Hepatocyte (in vitro differentiated cells): ENCODE results near the gene LCN9. TPM values are rescaled to one million over a fixed set of nuclear protein-coding genes. Genes with fewer than 3 reads are reported as not detected.

Experiments
- DNase-seq: peaks from one replicate; pipeline ENCODE4 v3.0.0-alpha.2; 2016; ENCODE audit warnings: low spot score
- H2AFZ ChIP-seq: fragments of 200-600 bp; sonication (generic); 2 replicates; pipeline ENCODE4 v1.6.0; 2016; ENCODE audit warnings: antibody characterized with exemption, mild to moderate bottlenecking
- H3K27ac ChIP-seq: fragments of 200-600 bp; sonication (generic); 2 replicates; pipeline ENCODE4 v1.5.1; 2016; ENCODE audit warnings: mild to moderate bottlenecking
- H3K27me3 ChIP-seq: fragments of 200-600 bp; sonication (generic); 2 replicates; pipeline ENCODE4 v1.6.1; 2016
- H3K36me3 ChIP-seq: fragments of 200-600 bp; sonication (generic); replicated peaks from 2 replicates; pipeline ENCODE4 v1.5.1; 2016; ENCODE audit warnings: low read depth; ENCODE audit not compliant: insufficient read depth
- H3K4me1 ChIP-seq: fragments of 200-600 bp; sonication (generic); 2 replicates; pipeline ENCODE4 v1.5.1; 2016; ENCODE audit warnings: mild to moderate bottlenecking, moderate library complexity; ENCODE audit not compliant: insufficient read depth
- H3K4me2 ChIP-seq: fragments of 200-600 bp; sonication (generic); 2 replicates; pipeline ENCODE4 v1.6.0; 2016
- H3K4me3 ChIP-seq: fragments of 200-600 bp; sonication (generic); 2 replicates; pipeline ENCODE4 v1.5.1; 2016; ENCODE audit warnings: mild to moderate bottlenecking
- H3K79me2 ChIP-seq: fragments of 200-600 bp; sonication (generic); 2 replicates; pipeline ENCODE4 v1.6.0; 2017; ENCODE audit warnings: mild to moderate bottlenecking
- H3K9me2 ChIP-seq: fragments of 200-600 bp; sonication (generic); replicated peaks from 2 replicates; pipeline ENCODE4 v1.6.0; 2017; ENCODE audit warnings: mild to moderate bottlenecking; ENCODE audit not compliant: insufficient read depth
- H3K9me3 ChIP-seq: fragments of 200-600 bp; sonication (generic); 2 replicates; pipeline ENCODE4 v1.5.1; 2016; ENCODE audit warnings: low read depth, mild to moderate bottlenecking
- H4K20me1 ChIP-seq: fragments of 200-600 bp; sonication (generic); 2 replicates; pipeline ENCODE4 v1.6.0; 2016; ENCODE audit warnings: mild to moderate bottlenecking; ENCODE audit not compliant: insufficient read depth, poor library complexity, severe bottlenecking
- EZH2 ChIP-seq: fragments of 200-600 bp; sonication (generic); IDR thresholded peaks from 2 replicates; pipeline ENCODE4 v1.6.1; 2016; ENCODE audit warnings: antibody characterized with exemption, mild to moderate bottlenecking, borderline replicate concordance
- EZH2phosphoT487 ChIP-seq: fragments of 200-600 bp; sonication (generic); IDR thresholded peaks from one replicate; pipeline ENCODE4 v1.6.1; 2018; ENCODE audit warnings: antibody characterized with exemption, mild to moderate bottlenecking, low read depth, moderate library complexity; ENCODE audit not compliant: unreplicated experiment, severe bottlenecking
- WGBS: methylation state at CpG from one replicate; pipeline ENCODE4 v1.1.6; 2016; ENCODE audit warnings: low lambda C conversion rate; ENCODE audit errors: missing lambda C conversion rate; 5-methylcytosine and 5-hydroxymethylcytosine counted together
- polyA plus RNA-seq: library from polyadenylated mRNA; unstranded; fragments of >200 nt; fragmentation: Nextera tagmentation; extraction: Ambion mirVana; gene quantifications from 2 replicates; pipeline ENCODE4 v1.2.1, GENCODE V29; 2016
- total RNA-seq: library from RNA; depleted of rRNA; stranded (reverse); fragments of >200 nt; gene quantifications from 2 replicates; pipeline ENCODE4 v1.2.3, GENCODE V29; 2014
- TF ChIP-seq, protein P1 (sequence below): fragments of 200-600 bp; sonication (generic); IDR thresholded peaks from 2 replicates; pipeline ENCODE4 v1.5.1; 2016; ENCODE audit warnings: antibody characterized with exemption, mild to moderate bottlenecking; ENCODE audit not compliant: poor library complexity

The LCN9 gene
- total and polyA plus RNA-seq, 2 experiments from 2014 or later: 2.6 to 13.4 TPM

DNA sequence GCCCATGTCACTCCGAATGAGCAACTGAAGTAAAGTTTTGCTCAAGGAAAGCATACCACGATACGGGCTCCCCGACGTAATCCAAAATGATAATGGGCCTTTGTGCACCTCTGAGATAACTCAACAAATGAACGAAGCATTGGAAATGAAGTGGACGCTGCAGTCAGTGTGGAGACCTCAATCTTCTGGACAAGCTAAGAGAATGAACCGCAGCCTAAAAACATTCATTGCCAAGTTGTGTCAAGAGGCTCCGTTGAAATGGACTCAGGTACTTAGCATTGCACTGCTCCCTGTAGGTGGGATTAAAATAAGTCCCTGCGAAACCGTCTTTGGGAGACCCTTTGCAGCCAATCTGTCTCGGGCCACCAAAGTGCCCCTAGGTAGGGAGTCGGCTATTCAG lies 3.9 kb upstream of the LCN9 start:
- H3K4me3 ChIP-seq: no peak overlapping the region
- H2AFZ ChIP-seq: no peak overlapping the region
- H3K79me2 ChIP-seq: no peaks in the 10 kb centered on the region
- H3K27ac ChIP-seq: no peak overlapping the region
- no peaks in the 10 kb centered on the region for H4K20me1 ChIP-seq
- no peaks in the 10 kb centered on the region for H3K27me3 ChIP-seq
- no peak overlapping the region for H3K4me2 ChIP-seq
- WGBS: 91% methylated on average over 13 of the region's 13 CpGs
- TF ChIP-seq EZH2phosphoT487 (no peak), EZH2 (no peak)
- TF ChIP-seq, protein P1, sequence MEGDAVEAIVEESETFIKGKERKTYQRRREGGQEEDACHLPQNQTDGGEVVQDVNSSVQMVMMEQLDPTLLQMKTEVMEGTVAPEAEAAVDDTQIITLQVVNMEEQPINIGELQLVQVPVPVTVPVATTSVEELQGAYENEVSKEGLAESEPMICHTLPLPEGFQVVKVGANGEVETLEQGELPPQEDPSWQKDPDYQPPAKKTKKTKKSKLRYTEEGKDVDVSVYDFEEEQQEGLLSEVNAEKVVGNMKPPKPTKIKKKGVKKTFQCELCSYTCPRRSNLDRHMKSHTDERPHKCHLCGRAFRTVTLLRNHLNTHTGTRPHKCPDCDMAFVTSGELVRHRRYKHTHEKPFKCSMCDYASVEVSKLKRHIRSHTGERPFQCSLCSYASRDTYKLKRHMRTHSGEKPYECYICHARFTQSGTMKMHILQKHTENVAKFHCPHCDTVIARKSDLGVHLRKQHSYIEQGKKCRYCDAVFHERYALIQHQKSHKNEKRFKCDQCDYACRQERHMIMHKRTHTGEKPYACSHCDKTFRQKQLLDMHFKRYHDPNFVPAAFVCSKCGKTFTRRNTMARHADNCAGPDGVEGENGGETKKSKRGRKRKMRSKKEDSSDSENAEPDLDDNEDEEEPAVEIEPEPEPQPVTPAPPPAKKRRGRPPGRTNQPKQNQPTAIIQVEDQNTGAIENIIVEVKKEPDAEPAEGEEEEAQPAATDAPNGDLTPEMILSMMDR: no peak
- H3K9me2 ChIP-seq: no peaks in the 10 kb centered on the region
- H3K4me1 ChIP-seq: no peaks in the 10 kb centered on the region
- no peaks in the 10 kb centered on the region for H3K36me3 ChIP-seq
- H3K9me3 ChIP-seq: no peaks in the 10 kb centered on the region
- DNase-seq: no peak

DNA sequence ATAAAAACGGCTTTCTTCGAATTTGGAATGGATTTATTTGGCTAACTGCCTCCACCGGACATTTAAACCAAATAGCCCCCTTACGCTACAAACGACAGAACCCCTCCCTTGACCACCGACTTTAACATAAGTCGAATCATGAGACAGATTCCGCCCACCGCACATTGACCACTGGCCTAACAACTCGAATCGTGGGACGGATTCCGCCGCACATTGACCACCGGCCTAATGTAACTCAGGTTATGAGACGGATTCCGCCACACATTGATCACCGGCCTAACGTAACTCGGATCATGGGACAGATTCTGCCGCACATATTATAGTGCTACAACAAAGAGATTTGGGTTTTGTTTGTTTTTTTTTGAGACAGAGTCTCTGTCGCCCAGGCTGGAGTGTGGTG lies 2.7 kb upstream of the LCN9 start:
- WGBS: 93% methylated on average over 22 of the region's 22 CpGs
- H3K9me3 ChIP-seq: no peaks in the 10 kb centered on the region
- H3K27me3 ChIP-seq: no peaks in the 10 kb centered on the region
- no peaks in the 10 kb centered on the region for H3K4me1 ChIP-seq
- H3K36me3 ChIP-seq: no peaks in the 10 kb centered on the region
- H3K79me2 ChIP-seq: no peaks in the 10 kb centered on the region
- H3K27ac ChIP-seq: no peak overlapping the region
- H3K4me2 ChIP-seq: no peak overlapping the region
- H4K20me1 ChIP-seq: no peaks in the 10 kb centered on the region
- no peaks in the 10 kb centered on the region for H3K9me2 ChIP-seq
- H3K4me3 ChIP-seq: no peak overlapping the region
- no peak for TF ChIP-seq EZH2
- TF ChIP-seq, protein P1: no peak
- no peak for TF ChIP-seq EZH2phosphoT487
- no peak overlapping the region for H2AFZ ChIP-seq
- no peak for DNase-seq

DNA sequence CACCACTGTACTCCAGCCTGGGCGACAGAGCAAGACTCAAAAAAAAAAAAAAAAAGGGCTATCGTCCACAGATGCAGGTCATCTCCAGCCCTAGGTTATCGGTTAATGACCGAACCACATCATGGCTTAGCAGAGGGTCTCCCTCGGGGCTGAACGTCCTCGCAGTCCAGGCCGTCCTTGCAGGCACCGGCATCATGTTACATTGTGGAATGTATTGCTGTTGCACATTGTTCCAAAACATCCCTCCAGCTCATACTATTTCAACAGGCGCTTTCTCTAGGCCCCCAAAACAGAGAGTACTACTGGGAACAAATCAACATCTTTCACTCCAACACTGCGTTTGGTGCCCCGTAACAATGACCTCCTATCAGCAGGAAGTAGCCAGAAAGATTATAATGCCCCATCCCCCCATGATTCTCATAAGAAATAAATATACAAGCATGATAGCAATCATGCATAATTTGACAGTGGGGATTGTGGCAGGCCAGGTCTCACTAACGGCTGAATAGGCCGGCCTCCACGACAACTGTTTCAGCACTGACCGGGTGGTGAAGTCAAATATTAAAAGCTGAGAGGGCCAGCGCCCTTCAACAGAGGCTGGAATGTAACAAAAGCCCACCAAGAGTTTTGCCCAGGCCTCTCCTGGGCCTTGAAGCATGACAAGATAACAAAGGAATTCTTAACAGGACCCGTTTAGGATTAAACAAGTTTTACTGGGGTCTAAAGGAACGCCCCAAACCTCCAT lies 1.1 kb upstream of the LCN9 start:
- no peaks in the 10 kb centered on the region for H3K4me1 ChIP-seq
- H3K4me3 ChIP-seq: no peak overlapping the region
- WGBS: 41% methylated on average over 18 of the region's 19 CpGs
- H4K20me1 ChIP-seq: no peaks in the 10 kb centered on the region
- no peak overlapping the region for H3K4me2 ChIP-seq
- TF ChIP-seq EZH2: no peak
- TF ChIP-seq, protein P1: no peak
- TF ChIP-seq EZH2phosphoT487: no peak
- no peaks in the 10 kb centered on the region for H3K27me3 ChIP-seq
- DNase-seq: no peak
- H3K9me2 ChIP-seq: no peaks in the 10 kb centered on the region
- H3K27ac ChIP-seq: peak overlapping the region; percentile 51
- no peaks in the 10 kb centered on the region for H3K36me3 ChIP-seq
- no peak overlapping the region for H2AFZ ChIP-seq
- H3K79me2 ChIP-seq: no peaks in the 10 kb centered on the region
- no peaks in the 10 kb centered on the region for H3K9me3 ChIP-seq
